ENCODE data around the gene TALDO1.

GRCh38 chr11:797296-798092, 50.2 kb downstream of the TALDO1 start:
- TF ChIP-seq, protein P1, sequence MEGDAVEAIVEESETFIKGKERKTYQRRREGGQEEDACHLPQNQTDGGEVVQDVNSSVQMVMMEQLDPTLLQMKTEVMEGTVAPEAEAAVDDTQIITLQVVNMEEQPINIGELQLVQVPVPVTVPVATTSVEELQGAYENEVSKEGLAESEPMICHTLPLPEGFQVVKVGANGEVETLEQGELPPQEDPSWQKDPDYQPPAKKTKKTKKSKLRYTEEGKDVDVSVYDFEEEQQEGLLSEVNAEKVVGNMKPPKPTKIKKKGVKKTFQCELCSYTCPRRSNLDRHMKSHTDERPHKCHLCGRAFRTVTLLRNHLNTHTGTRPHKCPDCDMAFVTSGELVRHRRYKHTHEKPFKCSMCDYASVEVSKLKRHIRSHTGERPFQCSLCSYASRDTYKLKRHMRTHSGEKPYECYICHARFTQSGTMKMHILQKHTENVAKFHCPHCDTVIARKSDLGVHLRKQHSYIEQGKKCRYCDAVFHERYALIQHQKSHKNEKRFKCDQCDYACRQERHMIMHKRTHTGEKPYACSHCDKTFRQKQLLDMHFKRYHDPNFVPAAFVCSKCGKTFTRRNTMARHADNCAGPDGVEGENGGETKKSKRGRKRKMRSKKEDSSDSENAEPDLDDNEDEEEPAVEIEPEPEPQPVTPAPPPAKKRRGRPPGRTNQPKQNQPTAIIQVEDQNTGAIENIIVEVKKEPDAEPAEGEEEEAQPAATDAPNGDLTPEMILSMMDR (IDR thresholded peaks at IDR 0.05): no peak
- TF ChIP-seq POLR2A (IDR thresholded peaks at IDR 0.05): no peak
